WERI-Rb-1 (cell line): ENCODE measurements around the gene SIX1.

Experiments
- DNase-seq: peaks from one replicate; pipeline ENCODE4 v3.0.0-alpha.2; 2020
- H3K27ac ChIP-seq: fragments of 250-450 bp; sonication (Bioruptor Pico); 2 replicates; pipeline ENCODE4 v1.5.1; 2020; ENCODE audit warnings: mild to moderate bottlenecking, moderate library complexity
- H3K27me3 ChIP-seq: fragments of 250-450 bp; sonication (Bioruptor Pico); 2 replicates; pipeline ENCODE4 v1.5.1; 2021; ENCODE audit warnings: mild to moderate bottlenecking, low read depth, moderate library complexity; ENCODE audit not compliant: insufficient read depth, severe bottlenecking
- H3K36me3 ChIP-seq: fragments of 250-450 bp; sonication (Bioruptor Pico); 2 replicates; pipeline ENCODE4 v1.5.1; 2020; ENCODE audit warnings: mild to moderate bottlenecking, moderate library complexity
- H3K4me3 ChIP-seq: 2 replicates; pipeline ENCODE4 v1.5.1; 2011; ENCODE audit warnings: low read depth, mild to moderate bottlenecking, control low read depth, low read length
- H3K9me3 ChIP-seq: fragments of 250-450 bp; sonication (Bioruptor Pico); 2 replicates; pipeline ENCODE4 v1.5.1; 2021; ENCODE audit warnings: mild to moderate bottlenecking, moderate library complexity; ENCODE audit not compliant: severe bottlenecking
- TF ChIP-seq, protein P1 (sequence below): IDR thresholded peaks from 2 replicates; pipeline ENCODE4 v1.5.1; 2011; ENCODE audit warnings: low read depth, mild to moderate bottlenecking, control low read depth, inconsistent platforms, low read length

Gene SIX1

DNA sequence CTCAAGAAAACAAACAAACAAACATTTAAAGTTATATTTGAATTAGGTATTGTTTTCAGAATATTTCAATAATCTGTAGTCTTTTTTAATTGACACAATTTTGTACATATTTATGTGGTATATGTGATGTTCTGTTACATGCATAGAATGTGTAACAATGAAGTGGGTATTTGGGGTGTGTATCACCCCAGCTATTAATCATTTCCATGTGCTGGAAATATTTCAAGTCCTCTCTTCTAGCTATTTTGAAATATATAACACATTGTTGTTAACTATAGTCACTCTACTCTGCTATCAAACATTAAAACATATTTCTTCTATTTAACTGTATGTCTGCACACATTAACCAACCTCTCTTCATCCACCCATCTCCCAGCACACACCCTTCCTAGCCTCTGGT lies 32.0 kb upstream of the SIX1 start:
- Histone ChIP-seq H3K27me3 (no peaks in the 10 kb centered on the region), H3K27ac (no peak overlapping the region), H3K36me3 (no peaks in the 10 kb centered on the region), H3K4me3 (no peak overlapping the region), H3K9me3 (no peaks in the 10 kb centered on the region)
- DNase-seq, result no peak
- TF ChIP-seq, protein P1, sequence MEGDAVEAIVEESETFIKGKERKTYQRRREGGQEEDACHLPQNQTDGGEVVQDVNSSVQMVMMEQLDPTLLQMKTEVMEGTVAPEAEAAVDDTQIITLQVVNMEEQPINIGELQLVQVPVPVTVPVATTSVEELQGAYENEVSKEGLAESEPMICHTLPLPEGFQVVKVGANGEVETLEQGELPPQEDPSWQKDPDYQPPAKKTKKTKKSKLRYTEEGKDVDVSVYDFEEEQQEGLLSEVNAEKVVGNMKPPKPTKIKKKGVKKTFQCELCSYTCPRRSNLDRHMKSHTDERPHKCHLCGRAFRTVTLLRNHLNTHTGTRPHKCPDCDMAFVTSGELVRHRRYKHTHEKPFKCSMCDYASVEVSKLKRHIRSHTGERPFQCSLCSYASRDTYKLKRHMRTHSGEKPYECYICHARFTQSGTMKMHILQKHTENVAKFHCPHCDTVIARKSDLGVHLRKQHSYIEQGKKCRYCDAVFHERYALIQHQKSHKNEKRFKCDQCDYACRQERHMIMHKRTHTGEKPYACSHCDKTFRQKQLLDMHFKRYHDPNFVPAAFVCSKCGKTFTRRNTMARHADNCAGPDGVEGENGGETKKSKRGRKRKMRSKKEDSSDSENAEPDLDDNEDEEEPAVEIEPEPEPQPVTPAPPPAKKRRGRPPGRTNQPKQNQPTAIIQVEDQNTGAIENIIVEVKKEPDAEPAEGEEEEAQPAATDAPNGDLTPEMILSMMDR, result no peak

DNA sequence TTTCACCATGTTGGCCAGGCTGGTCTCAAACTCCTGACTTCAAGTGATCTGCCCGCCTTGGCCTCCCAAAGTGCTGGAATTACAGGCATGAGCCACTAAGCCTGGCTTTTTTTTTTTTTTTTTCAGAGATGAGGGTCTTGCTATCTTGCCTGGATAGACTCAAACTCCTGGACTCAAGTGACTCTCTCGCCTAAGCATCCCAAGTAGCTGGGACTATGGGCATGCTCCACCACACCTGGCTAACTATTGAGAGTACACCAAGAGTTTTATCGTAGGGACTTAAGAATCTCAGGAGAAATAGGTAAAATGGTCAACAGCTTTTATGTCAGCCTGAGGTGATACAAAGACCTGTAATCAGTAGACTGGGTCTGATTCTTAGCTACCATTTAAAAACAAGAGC lies 31.2 kb upstream of the SIX1 start:
- TF ChIP-seq, protein P1, result no peak
- no peaks in the 10 kb centered on the region for H3K9me3 ChIP-seq
- no peaks in the 10 kb centered on the region for H3K36me3 ChIP-seq
- no peaks in the 10 kb centered on the region for H3K27me3 ChIP-seq
- no peak for DNase-seq
- no peak overlapping the region for H3K27ac ChIP-seq
- no peak overlapping the region for H3K4me3 ChIP-seq

DNA sequence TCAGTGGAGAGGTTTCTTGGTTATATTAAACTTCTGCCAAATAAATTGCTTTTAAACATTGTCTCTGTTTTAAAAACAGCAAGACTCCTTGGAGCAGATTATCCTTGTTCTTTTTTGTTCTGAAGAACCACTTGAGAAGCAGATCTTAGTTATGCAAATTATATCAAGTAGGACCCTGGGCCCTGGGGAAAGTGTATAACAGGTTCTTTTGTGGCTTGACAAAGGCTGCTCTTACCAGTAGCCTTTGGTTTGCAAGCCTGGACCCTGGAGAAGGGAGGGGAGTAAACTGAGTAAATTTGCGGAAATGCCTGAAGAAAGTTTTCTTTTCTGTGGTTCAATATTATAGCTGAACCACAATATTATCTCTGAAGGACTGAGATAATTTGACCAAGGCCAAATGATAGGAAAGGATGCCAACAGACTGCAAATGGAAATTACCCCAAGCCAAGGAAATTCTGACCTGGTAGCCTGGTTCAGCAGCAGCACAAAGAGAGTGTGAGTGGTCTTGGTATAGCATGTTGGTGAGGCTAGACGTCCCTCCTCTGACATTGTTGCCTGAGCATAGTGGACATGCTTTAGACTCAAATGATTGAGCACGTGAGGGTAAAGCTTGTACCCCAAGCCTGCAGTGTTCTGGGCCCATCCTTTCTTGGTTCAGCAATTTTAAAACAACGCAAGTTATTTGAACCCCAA lies 30.4 kb upstream of the SIX1 start:
- Histone ChIP-seq H3K27me3 (no peaks in the 10 kb centered on the region), H3K9me3 (no peaks in the 10 kb centered on the region), H3K27ac (no peak overlapping the region), H3K36me3 (no peaks in the 10 kb centered on the region), H3K4me3 (no peak overlapping the region)
- TF ChIP-seq, protein P1, result no peak
- DNase-seq, result no peak

DNA sequence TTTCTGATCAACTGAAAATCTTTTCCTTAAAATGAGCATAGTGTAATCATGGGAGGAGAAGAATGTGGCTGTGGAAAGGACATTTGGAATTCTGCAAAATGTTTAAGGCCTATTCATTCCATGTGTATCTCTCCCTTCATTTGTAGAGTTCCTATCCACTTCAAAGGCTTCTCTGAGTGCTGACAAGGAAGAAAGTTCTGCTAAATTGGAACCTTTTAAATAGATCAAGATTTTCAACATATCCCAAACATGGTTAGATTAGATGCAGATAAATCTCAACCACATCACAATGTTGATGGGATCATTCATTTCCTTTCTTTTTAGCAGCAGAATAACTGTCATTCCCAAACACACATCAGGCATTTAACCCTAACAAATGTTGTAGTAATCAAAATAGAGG lies 28.4 kb upstream of the SIX1 start:
- TF ChIP-seq, protein P1, result no peak
- no peaks in the 10 kb centered on the region for H3K27me3 ChIP-seq
- H3K36me3 ChIP-seq, result no peaks in the 10 kb centered on the region
- no peak overlapping the region for H3K4me3 ChIP-seq
- H3K9me3 ChIP-seq, result no peaks in the 10 kb centered on the region
- no peak overlapping the region for H3K27ac ChIP-seq
- no peak for DNase-seq

DNA sequence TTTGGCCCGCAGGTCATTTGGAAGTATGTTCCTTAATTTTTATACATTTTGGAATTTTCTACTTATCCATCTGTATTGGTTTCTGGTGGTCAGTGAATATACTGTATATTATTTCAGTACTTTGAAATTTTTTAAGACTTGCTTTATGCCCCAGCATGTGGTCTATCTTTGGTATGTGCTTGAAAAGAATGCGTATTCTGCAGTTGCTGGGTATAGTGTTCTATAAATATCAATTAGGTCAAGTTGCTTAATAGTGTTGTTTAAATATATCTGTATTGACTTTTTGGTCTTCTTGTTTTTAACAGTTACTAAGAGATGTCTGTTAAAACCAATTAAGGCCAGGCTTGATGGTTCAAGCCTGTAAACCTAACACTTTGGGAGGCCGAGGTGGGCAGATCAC lies 21.7 kb upstream of the SIX1 start:
- no peak for DNase-seq

More for the DNA sequence above, 21.7 kb upstream of the SIX1 start:
- no peak overlapping the region for H3K27ac ChIP-seq
- TF ChIP-seq, protein P1, result no peak
- no peaks in the 10 kb centered on the region for H3K36me3 ChIP-seq
- H3K4me3 ChIP-seq, result no peak overlapping the region
- H3K27me3 ChIP-seq, result no peaks in the 10 kb centered on the region
- no peaks in the 10 kb centered on the region for H3K9me3 ChIP-seq
